Neutrophil (primary cell): ENCODE results near the gene CPOX.

Experiments used
- H3K27ac ChIP-seq: fragments of 200-600 bp; sonication (generic); 2 replicates; pipeline ENCODE4 v1.5.1; 2016; ENCODE audit warnings: mild to moderate bottlenecking, moderate library complexity
- H3K27me3 ChIP-seq: fragments of 200-600 bp; sonication (generic); 2 replicates; pipeline ENCODE4 v1.6.0; 2016; ENCODE audit warnings: mild to moderate bottlenecking
- H3K36me3 ChIP-seq: fragments of 200-600 bp; sonication (generic); 2 replicates; pipeline ENCODE4 v1.5.1; 2017
- H3K4me1 ChIP-seq, 2 experiments: fragments of 200-600 bp in 1 of 2; sonication (generic) in 1 of 2; 1 replicate in 1 of 2; 2 replicates in 1 of 2; pipeline versions ENCODE4 v1.5.1 to v1.6.1; 2013 to 2016; ENCODE audit warnings: low read depth in 1 of 2, low read length in 1 of 2, mild to moderate bottlenecking in 1 of 2, moderate library complexity in 1 of 2; ENCODE audit not compliant: control insufficient read depth in 1 of 2, insufficient read depth in 1 of 2
- H3K4me3 ChIP-seq, 2 experiments: fragments of 200-600 bp in 1 of 2; sonication (generic) in 1 of 2; 1 replicate in 1 of 2; 2 replicates in 1 of 2; pipeline ENCODE4 v1.5.1; 2013 to 2016; ENCODE audit warnings: low read depth in 1 of 2, low read length in 1 of 2, mild to moderate bottlenecking in 1 of 2, moderate library complexity in 1 of 2
- H3K9me3 ChIP-seq: fragments of 200-600 bp; sonication (generic); 2 replicates; pipeline ENCODE4 v1.5.1; 2016
- CTCF ChIP-seq: fragments of 200-600 bp; sonication (generic); IDR thresholded peaks from 2 replicates; pipeline ENCODE4 v1.5.1; 2016; ENCODE audit warnings: antibody characterized with exemption

The CPOX gene

GRCh38 chr3:98574132-98574531, 19.3 kb downstream of the CPOX start:
- TF ChIP-seq CTCF: no peak
- Histone ChIP-seq H3K9me3 (no peaks in the 10 kb centered on the region), H3K4me3 (no peak overlapping the region)

GRCh38 chr3:98573181-98573728, 20.2 kb downstream of the CPOX start:
- no peaks in the 10 kb centered on the region for H3K27me3 ChIP-seq
- H3K4me1 ChIP-seq: no peaks in the 10 kb centered on the region
- no peak overlapping the region for H3K4me3 ChIP-seq
- no peaks in the 10 kb centered on the region for H3K9me3 ChIP-seq
- no peak overlapping the region for H3K27ac ChIP-seq
- TF ChIP-seq CTCF: no peak
- H3K36me3 ChIP-seq: peaks cover 11% of the 10 kb centered on the region

More at GRCh38 chr3:98574132-98574531, 19.3 kb downstream of the CPOX start:
- Histone ChIP-seq H3K27me3 (no peaks in the 10 kb centered on the region), H3K27ac (no peak overlapping the region), H3K4me1 (no peaks in the 10 kb centered on the region), H3K36me3 (peaks cover 18% of the 10 kb centered on the region)

GRCh38 chr3:98568402-98568801, 25.0 kb downstream of the CPOX start:
- no peak overlapping the region for H3K27ac ChIP-seq

DNA sequence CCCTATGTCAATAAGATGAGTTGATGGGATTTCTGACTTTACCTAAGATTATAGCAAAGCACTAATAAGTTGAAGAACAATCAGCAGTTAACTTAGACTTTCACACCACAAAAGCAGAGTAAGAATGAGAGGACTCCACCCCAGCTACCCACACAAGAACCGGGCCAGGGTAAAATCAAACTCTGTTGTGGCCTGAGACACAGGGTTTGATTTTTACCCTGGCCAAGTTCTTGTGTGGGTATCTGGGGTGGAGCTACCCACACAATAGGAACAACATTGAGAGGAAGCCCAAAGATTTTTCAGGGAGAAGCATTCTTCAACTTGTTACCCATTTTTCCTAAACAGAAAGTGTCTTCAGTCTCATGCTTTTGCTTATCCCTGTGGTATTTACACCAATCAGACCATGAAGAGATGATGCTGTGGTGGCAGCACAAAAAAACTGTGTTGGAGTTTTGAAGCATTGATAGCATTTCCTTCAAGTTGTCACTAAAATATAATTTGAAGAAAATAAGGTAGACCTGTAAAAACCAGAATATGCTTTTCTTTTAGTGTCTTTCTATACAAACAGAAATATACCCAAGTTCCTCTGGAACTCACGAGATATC, 25.6 kb downstream of the CPOX start:
- H3K9me3 ChIP-seq: no peaks in the 10 kb centered on the region
- no peak overlapping the region for H3K27ac ChIP-seq
- no peaks in the 10 kb centered on the region for H3K27me3 ChIP-seq
- H3K36me3 ChIP-seq: no peaks in the 10 kb centered on the region
- no peak overlapping the region for H3K4me3 ChIP-seq
- peaks cover 6 to 9% of the 10 kb centered on the region in 2 experiments for H3K4me1 ChIP-seq
- no peak for TF ChIP-seq CTCF

More at GRCh38 chr3:98568402-98568801, 25.0 kb downstream of the CPOX start:
- TF ChIP-seq CTCF: no peak
- no peaks in the 10 kb centered on the region for H3K36me3 ChIP-seq
- no peak overlapping the region for H3K4me3 ChIP-seq
- H3K4me1 ChIP-seq: peaks cover 5% of the 10 kb centered on the region in 2 experiments
- H3K27me3 ChIP-seq: no peaks in the 10 kb centered on the region
- H3K9me3 ChIP-seq: no peaks in the 10 kb centered on the region

- H3K27me3 ChIP-seq: no peaks in the 10 kb centered on the region
- no peak overlapping the region for H3K4me3 ChIP-seq
- no peak for TF ChIP-seq CTCF
- no peak overlapping the region for H3K27ac ChIP-seq
- H3K4me1 ChIP-seq: peaks cover 6 to 9% of the 10 kb centered on the region in 2 experiments
- no peaks in the 10 kb centered on the region for H3K9me3 ChIP-seq
- no peaks in the 10 kb centered on the region for H3K36me3 ChIP-seq
These were observed 27.6 kb downstream of the CPOX start for GRCh38 chr3:98565843-98566242.
